ENCODE measurements around the gene RAPGEF3.

- TF ChIP-seq, protein P1, sequence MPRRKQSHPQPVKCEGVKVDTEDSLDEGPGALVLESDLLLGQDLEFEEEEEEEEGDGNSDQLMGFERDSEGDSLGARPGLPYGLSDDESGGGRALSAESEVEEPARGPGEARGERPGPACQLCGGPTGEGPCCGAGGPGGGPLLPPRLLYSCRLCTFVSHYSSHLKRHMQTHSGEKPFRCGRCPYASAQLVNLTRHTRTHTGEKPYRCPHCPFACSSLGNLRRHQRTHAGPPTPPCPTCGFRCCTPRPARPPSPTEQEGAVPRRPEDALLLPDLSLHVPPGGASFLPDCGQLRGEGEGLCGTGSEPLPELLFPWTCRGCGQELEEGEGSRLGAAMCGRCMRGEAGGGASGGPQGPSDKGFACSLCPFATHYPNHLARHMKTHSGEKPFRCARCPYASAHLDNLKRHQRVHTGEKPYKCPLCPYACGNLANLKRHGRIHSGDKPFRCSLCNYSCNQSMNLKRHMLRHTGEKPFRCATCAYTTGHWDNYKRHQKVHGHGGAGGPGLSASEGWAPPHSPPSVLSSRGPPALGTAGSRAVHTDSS (tag by site-specific recombination; IDR thresholded peaks at IDR 0.05), result no peak
- TF ChIP-seq CTCF (tag by site-specific recombination; IDR thresholded peaks at IDR 0.05) (no peak), ZNF433 (tag by site-specific recombination; IDR thresholded peaks at IDR 0.05; ENCODE audit: low read depth) (no peak), YY1 (tag by site-specific recombination; IDR thresholded peaks at IDR 0.05) (no peak), ZNF350 (tag by site-specific recombination; IDR thresholded peaks at IDR 0.05) (no peak), ZSCAN5A (tag by site-specific recombination; IDR thresholded peaks at IDR 0.05) (no peak), ZNF571 (tag by site-specific recombination; IDR thresholded peaks at IDR 0.05) (no peak), ZNF510 (tag by site-specific recombination; IDR thresholded peaks at IDR 0.05; ENCODE audit: insufficient replicate concordance) (no peak), ZNF747 (tag by site-specific recombination; IDR thresholded peaks at IDR 0.05) (no peak), ZSCAN30 (tag by site-specific recombination; IDR thresholded peaks at IDR 0.05) (no peak), GLIS2 (tag by site-specific recombination; IDR thresholded peaks at IDR 0.05) (no peak), MEIS1 (CRISPR knock-in tag; IDR thresholded peaks at IDR 0.05; ENCODE audit: borderline replicate concordance) (no peak)
- TF ChIP-seq, protein P2, sequence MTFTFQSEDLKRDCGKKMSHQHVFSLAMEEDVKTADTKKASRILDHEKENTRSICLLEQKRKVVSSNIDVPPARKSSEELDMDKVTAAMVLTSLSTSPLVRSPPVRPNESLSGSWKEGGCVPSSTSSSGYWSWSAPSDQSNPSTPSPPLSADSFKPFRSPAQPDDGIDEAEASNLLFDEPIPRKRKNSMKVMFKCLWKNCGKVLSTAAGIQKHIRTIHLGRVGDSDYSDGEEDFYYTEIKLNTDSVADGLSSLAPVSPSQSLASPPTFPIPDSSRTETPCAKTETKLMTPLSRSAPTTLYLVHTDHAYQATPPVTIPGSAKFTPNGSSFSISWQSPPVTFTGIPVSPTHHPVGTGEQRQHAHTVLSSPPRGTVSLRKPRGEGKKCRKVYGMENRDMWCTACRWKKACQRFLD (tag by site-specific recombination; IDR thresholded peaks at IDR 0.05), result no peak
Observed at GRCh38 chr12:47715877-47716548, 42.7 kb downstream of the RAPGEF3 start.
